Measurements from ENCODE around the gene ATP4B. TPM values are rescaled to one million over a fixed set of nuclear protein-coding genes. Genes with fewer than 3 reads are reported as not detected.
A peak's percentile ranks its signal among the peaks of the same experiment; 100 is the strongest.

ATP4B gene
- total RNA-seq, 1 experiment from 2014 or later = not detected

DNA sequence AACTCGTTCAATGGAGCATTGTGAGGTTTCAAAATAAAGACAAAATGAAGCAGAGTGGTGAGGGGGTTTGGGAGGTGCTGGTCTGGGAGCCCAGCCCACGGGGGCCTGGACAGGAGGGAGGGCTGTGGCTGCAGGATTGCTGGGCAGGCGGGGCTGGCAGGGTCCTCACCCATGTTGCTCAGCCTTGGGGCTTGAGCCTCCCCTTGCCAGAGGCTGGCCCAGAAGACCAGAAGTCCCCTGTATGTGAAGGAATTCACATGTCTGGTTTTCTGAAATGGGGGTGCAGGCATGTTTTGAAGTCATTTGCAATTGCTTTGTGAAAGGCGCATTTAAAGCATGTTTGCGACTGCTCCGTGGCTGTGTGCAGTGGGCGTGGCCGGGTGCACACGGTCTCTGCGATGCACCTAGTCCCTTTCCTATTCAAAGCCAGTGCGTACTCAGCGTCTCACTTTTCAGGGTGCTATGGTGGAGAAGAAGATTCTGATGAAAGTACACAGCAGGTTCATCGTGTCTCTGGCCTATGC lies 11.3 kb upstream of the ATP4B start:
- H3K27me3 Mint-ChIP-seq (ENCODE audit: insufficient read depth, unreplicated experiment) = no peaks in the 10 kb centered on the region
- no peaks in the 10 kb centered on the region for H3K9me3 ChIP-seq
- DNase-seq = peak in 1 of 2 experiments; percentile 26
- no peak overlapping the region for H3K27ac Mint-ChIP-seq (ENCODE audit: unreplicated experiment)
- peaks cover 11% of the 10 kb centered on the region for H3K9me3 Mint-ChIP-seq (ENCODE audit: unreplicated experiment)
- ChIA-PET POLR2A (no interaction called here), CTCF (no interaction called here)
- no peaks in the 10 kb centered on the region for H3K36me3 ChIP-seq (ENCODE audit: control insufficient read depth, insufficient read depth, low read length)
- intact Hi-C loops (cut with micrococcal nuclease; ENCODE audit: unreplicated experiment) = no loop called here
- H3K27me3 ChIP-seq (replicated peaks; ENCODE audit: control insufficient read depth, insufficient read depth, low read length) = no peaks in the 10 kb centered on the region
- no peak overlapping the region for H3K4me3 Mint-ChIP-seq (ENCODE audit: unreplicated experiment)
- no TSS peak for BruUV-seq (replicated peaks)
- no peak overlapping the region for H3K4me3 ChIP-seq (ENCODE audit: low read depth, low read length)
- H3K36me3 Mint-ChIP-seq (ENCODE audit: insufficient read depth, unreplicated experiment) = no peaks in the 10 kb centered on the region
- no peaks in the 10 kb centered on the region for H3K4me1 ChIP-seq
- H3K4me1 Mint-ChIP-seq (ENCODE audit: low read depth, unreplicated experiment) = peaks cover 11% of the 10 kb centered on the region
- TF ChIP-seq, protein P1, sequence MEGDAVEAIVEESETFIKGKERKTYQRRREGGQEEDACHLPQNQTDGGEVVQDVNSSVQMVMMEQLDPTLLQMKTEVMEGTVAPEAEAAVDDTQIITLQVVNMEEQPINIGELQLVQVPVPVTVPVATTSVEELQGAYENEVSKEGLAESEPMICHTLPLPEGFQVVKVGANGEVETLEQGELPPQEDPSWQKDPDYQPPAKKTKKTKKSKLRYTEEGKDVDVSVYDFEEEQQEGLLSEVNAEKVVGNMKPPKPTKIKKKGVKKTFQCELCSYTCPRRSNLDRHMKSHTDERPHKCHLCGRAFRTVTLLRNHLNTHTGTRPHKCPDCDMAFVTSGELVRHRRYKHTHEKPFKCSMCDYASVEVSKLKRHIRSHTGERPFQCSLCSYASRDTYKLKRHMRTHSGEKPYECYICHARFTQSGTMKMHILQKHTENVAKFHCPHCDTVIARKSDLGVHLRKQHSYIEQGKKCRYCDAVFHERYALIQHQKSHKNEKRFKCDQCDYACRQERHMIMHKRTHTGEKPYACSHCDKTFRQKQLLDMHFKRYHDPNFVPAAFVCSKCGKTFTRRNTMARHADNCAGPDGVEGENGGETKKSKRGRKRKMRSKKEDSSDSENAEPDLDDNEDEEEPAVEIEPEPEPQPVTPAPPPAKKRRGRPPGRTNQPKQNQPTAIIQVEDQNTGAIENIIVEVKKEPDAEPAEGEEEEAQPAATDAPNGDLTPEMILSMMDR (IDR thresholded peaks at IDR 0.05; ENCODE audit: insufficient read depth in 1 of 2, low read depth in 1 of 2, low read length in 1 of 2, severe bottlenecking in 1 of 2, unreplicated experiment in 1 of 2) = no peak

DNA sequence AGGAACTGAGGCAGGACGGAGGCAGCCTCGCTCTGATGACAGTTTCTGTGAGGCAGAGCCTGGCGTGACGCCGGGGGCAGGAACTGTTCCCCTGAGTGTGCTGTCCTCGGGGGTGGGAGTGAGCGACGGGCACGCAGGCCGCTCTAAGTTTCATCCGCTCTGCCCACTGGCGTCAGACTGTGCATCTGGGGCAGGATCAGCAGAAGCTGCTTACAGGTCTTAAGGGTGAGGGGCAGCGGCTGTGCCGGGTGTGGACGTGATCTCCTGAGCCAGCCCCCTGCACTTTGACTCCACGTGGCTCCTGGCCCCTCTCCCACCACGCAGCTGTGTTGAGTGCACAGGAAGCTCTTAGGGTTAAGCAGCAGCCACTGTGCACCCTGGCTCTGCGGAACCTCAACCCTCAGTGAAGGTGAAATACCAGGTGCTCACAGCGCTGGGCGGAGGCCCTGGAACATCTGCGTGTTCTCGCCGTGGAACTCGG lies 10.5 kb upstream of the ATP4B start:
- BruUV-seq (replicated peaks) = no TSS peak

GRCh38 chr13:113667771-113668490 lies 9.9 kb upstream of the ATP4B start:
- no peaks in the 10 kb centered on the region for H3K27me3 Mint-ChIP-seq (ENCODE audit: insufficient read depth, unreplicated experiment)
- CTCF ChIA-PET = interaction anchor here (0.6 kb wide), 1 partner anchor 61 kb away, joined by 3 read pairs; no protein-coding TSS in a partner anchor

More for the DNA sequence above, 10.5 kb upstream of the ATP4B start:
- ChIA-PET POLR2A (no interaction called here), CTCF (no interaction called here)
- Mint-ChIP-seq H3K36me3 (ENCODE audit: insufficient read depth, unreplicated experiment) (no peaks in the 10 kb centered on the region), H3K4me1 (ENCODE audit: low read depth, unreplicated experiment) (peaks cover 13% of the 10 kb centered on the region), H3K4me3 (ENCODE audit: unreplicated experiment) (no peak overlapping the region), H3K9me3 (ENCODE audit: unreplicated experiment) (peaks cover 11% of the 10 kb centered on the region), H3K27me3 (ENCODE audit: insufficient read depth, unreplicated experiment) (no peaks in the 10 kb centered on the region), H3K27ac (ENCODE audit: unreplicated experiment) (no peak overlapping the region)
- TF ChIP-seq, protein P1 (IDR thresholded peaks at IDR 0.05; ENCODE audit: insufficient read depth in 1 of 2, low read depth in 1 of 2, low read length in 1 of 2, severe bottlenecking in 1 of 2, unreplicated experiment in 1 of 2) = no peak
- H3K4me3 ChIP-seq (ENCODE audit: low read depth, low read length) = no peak overlapping the region
- intact Hi-C loops (cut with micrococcal nuclease; ENCODE audit: unreplicated experiment) = no loop called here
- H3K9me3 ChIP-seq = no peaks in the 10 kb centered on the region
- H3K4me1 ChIP-seq = no peaks in the 10 kb centered on the region
- no peaks in the 10 kb centered on the region for H3K36me3 ChIP-seq (ENCODE audit: control insufficient read depth, insufficient read depth, low read length)
- DNase-seq = peak in 1 of 2 experiments; percentile 23
- H3K27me3 ChIP-seq (replicated peaks; ENCODE audit: control insufficient read depth, insufficient read depth, low read length) = no peaks in the 10 kb centered on the region

More at GRCh38 chr13:113667771-113668490, 9.9 kb upstream of the ATP4B start:
- H3K4me1 Mint-ChIP-seq (ENCODE audit: low read depth, unreplicated experiment) = peaks cover 13% of the 10 kb centered on the region
- POLR2A ChIA-PET = no interaction called here
- TF ChIP-seq, protein P1 (IDR thresholded peaks at IDR 0.05; ENCODE audit: insufficient read depth in 1 of 2, low read depth in 1 of 2, low read length in 1 of 2, severe bottlenecking in 1 of 2, unreplicated experiment in 1 of 2) = no peak
- no peak overlapping the region for H3K4me3 Mint-ChIP-seq (ENCODE audit: unreplicated experiment)
- intact Hi-C loops (cut with micrococcal nuclease; ENCODE audit: unreplicated experiment) = no loop called here
- H3K9me3 ChIP-seq = no peaks in the 10 kb centered on the region
- BruUV-seq (replicated peaks) = no TSS peak
- H3K36me3 Mint-ChIP-seq (ENCODE audit: insufficient read depth, unreplicated experiment) = no peaks in the 10 kb centered on the region
- peak in 1 of 2 experiments; percentile 21 for DNase-seq
- no peaks in the 10 kb centered on the region for H3K36me3 ChIP-seq (ENCODE audit: control insufficient read depth, insufficient read depth, low read length)
- no peak overlapping the region for H3K27ac Mint-ChIP-seq (ENCODE audit: unreplicated experiment)
- H3K9me3 Mint-ChIP-seq (ENCODE audit: unreplicated experiment) = peaks cover 11% of the 10 kb centered on the region
- H3K4me1 ChIP-seq = no peaks in the 10 kb centered on the region
- no peaks in the 10 kb centered on the region for H3K27me3 ChIP-seq (replicated peaks; ENCODE audit: control insufficient read depth, insufficient read depth, low read length)
- no peak overlapping the region for H3K4me3 ChIP-seq (ENCODE audit: low read depth, low read length)

Measured in Caco-2 (cell line).